NCI-H1930 (cell line): ENCODE results near the gene LY6G5C.

Source experiments
- DNase-seq, 2 experiments: peaks; one replicate each; lab custom pipeline; 2025; lab: John Stamatoyannopoulos, UW

Gene LY6G5C

GRCh38 chr6:31691078-31691463, 10.2 kb upstream of the LY6G5C start:
- DNase-seq: no peak

GRCh38 chr6:31690231-31691077, 9.6 kb upstream of the LY6G5C start:
- no peak for DNase-seq

- no peak for DNase-seq
Measured at GRCh38 chr6:31689249-31690110, 8.6 kb upstream of the LY6G5C start.

- no peak for DNase-seq
Measured at GRCh38 chr6:31687860-31688693, 7.2 kb upstream of the LY6G5C start.

DNA sequence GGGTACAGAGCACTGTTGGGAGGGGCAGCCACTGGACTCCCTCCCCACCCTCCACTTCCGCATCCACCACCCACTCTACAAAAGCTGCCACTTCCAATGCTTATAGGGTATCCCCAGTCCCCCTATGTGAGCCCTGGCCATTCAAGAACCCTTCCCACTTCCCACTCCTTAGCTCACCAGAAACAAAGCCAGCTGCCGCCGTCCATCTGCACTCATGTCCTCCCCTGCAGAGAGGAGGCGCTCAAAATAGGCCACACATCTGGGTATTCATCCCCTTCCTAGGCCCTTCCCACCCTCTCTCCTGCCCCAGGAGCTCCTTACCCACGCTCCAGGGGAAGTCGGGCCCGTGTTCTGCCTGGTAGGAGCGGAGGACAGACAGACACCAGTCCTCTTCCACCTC, 6.5 kb upstream of the LY6G5C start:
- no peak for DNase-seq

DNA sequence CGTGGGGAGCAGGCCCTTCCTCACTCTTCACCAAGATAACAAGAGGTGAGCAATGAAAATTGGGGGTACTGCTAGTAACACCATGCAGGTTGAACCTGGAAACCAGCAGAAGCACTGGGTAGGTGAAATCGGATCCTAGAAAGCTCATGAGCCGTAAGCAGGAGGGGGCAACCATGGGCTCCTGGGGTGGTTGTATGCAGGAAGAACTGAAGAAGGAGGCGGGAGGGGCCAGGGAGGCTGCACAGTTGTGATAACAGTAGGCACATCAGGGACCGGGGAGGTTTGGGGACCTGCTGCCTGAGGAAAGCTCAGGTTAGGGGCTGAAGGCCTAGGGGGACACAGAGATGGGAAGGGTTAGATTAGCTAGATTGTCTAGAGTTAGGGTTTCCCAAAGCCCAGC, 5.6 kb upstream of the LY6G5C start:
- DNase-seq: no peak

- no peak for DNase-seq
Measured at GRCh38 chr6:31683591-31683990, 2.7 kb upstream of the LY6G5C start.

DNA sequence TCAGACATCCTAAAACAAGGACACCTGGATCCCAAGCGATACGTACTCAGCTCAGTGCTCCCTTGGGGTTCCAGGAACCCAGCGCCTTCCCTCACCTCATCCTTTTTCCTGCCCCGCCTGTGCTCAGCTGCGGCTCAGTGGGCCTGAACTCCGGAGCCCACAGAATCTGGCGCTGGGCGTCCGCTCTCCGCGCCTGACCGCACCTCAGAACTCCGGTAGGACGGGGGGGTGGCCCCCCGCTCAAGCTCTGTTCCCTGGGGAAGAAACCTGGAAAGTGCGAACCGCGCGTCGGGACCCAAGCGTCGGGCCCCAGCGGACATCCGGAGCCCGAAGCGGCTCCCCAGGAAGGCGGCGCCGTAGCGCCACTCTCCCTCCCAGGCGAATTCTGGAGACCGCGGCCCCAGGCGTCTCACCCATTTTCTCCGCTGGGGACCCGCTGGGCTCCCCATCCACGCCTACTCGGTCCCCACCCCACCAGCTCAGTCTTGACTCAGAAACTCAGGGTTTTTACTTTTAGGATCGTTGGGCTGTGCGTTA, 336 bp upstream of the LY6G5C start:
- peak in 1 of 2 experiments; percentile 26 for DNase-seq

DNA sequence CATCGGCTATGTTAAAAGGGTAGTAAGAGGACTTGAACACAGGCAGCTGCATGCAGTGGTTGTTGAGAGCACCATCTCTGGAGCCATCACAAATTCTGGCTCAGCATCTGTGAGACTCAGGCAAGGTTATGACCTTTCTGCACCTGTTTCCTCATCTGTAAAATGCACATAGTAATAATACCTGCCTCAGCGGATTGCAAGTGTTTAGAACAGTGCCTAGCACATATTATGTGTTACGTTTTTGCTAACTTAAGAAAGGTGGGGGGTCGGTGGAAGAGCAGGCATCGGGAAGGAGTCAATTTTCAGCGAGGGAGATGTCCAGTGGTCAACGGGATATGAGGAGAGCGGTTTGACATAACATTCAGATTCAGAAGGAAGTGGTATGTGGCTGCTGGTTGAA, 2.9 kb downstream of the LY6G5C start:
- DNase-seq: no peak

DNA sequence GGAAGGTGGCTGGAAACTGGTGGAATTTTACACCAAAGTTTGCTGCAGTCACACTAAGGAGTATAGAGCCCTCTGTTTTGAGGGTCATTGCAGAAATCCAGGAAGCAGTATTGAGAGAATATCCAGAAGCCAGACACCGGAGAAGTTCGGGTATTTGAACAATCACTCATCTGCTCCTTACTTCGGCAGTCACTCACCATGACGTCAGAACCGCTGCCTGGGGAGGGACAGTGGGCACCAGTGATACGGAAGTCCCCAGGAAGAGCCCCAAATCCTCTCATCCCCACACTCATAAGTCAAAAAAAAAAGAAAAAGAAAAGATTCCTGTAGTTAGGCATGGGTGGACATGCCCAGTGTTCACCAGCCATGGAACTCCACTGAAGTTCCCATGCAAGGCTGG, 4.0 kb downstream of the LY6G5C start:
- DNase-seq: no peak

DNA sequence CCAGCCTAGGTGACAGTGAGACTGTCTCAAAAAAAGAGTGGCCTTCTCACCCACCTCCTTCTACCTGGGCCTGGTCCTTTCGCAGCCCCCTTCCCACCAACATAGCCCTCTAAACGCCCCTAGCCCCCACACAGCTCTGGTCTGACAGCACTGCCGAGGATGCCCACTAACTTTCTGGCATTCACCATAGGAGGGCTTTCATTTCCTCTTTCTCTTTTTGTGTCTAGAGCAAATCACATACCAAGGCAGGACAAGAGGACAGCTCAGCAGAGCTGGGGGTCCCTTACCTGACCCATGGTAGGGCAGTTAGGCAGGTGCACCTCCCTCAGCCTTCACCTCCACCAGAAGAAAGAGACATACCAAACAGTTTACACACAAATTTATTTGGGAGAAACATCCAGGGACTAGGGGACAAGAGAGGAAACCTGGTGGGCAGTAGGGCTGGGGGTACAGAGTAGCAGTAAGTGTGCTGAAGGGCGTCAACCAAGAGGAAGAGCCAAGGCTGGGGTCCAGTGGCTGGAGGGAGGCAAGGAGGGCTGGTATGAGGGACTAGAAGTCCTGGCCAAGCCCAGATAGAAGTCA, 4.5 kb downstream of the LY6G5C start:
- no peak for DNase-seq

DNA sequence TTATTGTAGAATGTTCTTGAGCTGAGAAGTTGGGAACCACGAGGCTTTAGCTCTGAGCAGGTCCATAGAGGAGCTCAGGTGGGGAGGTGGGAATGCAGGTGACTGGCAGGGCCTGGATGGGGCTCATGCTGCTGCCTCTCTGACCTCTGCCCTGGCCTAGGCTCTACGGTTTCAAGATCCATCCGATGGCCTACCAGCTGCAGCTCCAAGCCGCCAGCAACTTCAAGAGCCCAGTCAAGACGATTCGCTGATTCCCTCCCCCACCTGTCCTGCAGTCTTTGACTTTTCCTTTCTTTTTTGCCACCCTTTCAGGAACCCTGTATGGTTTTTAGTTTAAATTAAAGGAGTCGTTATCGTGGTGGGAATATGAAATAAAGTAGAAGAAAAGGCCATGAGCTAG, 11.2 kb downstream of the LY6G5C start, which contains the start of gene LY6G5B:
TSS of gene LY6G5B (plus strand) at position 301 of the 400 bp plus-strand sequence. CDS start 975 bp downstream, outside the sequence.
- DNase-seq: no peak

DNA sequence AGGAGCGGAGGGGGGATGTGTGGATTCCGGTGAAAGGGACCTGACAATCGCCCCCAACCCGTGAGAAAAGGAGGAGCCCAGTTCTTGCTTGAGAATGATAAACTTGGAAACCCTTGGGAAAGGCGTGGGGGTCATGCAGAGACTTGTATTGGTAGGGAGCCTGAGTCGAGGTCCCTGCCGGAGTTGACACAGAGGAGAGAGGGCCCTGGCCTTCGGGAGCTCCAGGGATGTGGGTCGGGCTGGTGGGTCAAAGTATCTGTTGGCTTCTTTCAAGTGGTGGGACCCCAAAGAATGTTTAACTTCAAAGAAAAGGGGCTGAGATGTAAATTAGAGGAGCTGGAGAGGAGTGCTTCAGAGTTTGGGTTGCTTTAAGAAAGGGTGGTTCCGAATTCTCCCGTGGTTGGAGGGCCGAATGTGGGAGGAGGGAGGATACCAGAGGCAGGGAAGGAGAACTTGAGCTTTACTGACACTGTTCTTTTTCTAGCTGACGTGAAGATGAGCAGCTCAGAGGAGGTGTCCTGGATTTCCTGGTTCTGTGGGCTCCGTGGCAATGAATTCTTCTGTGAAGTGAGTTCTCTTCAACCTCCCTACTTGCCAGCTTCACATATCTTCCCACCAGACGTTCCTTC, 14.4 kb downstream of the LY6G5C start:
- no peak for DNase-seq

GRCh38 chr6:31665501-31666336, 15.1 kb downstream of the LY6G5C start, which contains the start of gene CSNK2B:
Gene CSNK2B, plus strand, starts transcription at chr6:31666080. Its CDS starts 752 bp downstream, at chr6:31666832.
- DNase-seq: peak; percentile 97 to 98

GRCh38 chr6:31664790-31665500, 15.9 kb downstream of the LY6G5C start, which contains the start of gene GPANK1:
Gene GPANK1, minus strand, starts transcription at chr6:31664997. Its CDS starts 519 bp downstream, at chr6:31664478.
- peak; percentile 84 to 88 for DNase-seq

- no peak for DNase-seq
Measured at GRCh38 chr6:31663961-31664789, 16.7 kb downstream of the LY6G5C start.

- DNase-seq: no peak
Measured at GRCh38 chr6:31663126-31663960, 17.5 kb downstream of the LY6G5C start.
